ENCODE data around the gene SERINC3. TPM values are rescaled to one million over a fixed set of nuclear protein-coding genes. Genes with fewer than 3 reads are reported as not detected.

SERINC3 gene
- total and polyA plus RNA-seq, 2 of the 13 experiments (the other 11 are each of a cell fraction or from before 2014, with no cell fraction given), result 82.0 to 226 TPM

DNA sequence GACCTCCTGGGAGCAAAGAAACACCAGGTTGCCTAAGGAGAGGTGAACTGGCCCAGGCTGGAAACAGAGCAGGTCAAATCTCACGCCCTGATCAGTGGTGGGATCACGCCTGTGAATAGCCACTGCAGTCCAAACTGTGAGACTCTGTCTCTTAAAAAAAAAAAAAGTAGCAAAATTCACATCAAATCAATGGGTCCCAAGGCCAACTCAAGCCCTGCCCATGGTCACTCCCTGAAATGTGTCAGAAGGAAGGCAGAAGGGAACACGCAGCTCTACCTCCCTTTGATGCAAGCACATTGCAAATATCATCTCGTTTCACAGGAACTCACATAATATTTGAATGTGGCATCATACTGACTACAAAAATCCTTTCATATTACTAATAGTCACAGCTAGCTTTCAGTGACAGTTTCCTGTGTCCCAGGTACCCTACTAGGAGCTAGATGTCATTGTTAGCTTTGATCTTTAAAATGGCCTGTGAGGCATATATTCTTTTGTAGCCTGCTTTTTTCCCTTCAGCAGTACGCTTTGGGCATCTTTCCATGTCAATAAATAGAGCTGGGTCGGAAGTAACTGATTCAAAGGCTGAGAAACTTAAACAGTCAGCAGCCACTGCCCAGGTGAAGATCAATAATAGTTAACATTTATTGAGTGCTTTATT, 60.6 kb downstream of the SERINC3 start (continued):
- TF ChIP-seq, protein P1, sequence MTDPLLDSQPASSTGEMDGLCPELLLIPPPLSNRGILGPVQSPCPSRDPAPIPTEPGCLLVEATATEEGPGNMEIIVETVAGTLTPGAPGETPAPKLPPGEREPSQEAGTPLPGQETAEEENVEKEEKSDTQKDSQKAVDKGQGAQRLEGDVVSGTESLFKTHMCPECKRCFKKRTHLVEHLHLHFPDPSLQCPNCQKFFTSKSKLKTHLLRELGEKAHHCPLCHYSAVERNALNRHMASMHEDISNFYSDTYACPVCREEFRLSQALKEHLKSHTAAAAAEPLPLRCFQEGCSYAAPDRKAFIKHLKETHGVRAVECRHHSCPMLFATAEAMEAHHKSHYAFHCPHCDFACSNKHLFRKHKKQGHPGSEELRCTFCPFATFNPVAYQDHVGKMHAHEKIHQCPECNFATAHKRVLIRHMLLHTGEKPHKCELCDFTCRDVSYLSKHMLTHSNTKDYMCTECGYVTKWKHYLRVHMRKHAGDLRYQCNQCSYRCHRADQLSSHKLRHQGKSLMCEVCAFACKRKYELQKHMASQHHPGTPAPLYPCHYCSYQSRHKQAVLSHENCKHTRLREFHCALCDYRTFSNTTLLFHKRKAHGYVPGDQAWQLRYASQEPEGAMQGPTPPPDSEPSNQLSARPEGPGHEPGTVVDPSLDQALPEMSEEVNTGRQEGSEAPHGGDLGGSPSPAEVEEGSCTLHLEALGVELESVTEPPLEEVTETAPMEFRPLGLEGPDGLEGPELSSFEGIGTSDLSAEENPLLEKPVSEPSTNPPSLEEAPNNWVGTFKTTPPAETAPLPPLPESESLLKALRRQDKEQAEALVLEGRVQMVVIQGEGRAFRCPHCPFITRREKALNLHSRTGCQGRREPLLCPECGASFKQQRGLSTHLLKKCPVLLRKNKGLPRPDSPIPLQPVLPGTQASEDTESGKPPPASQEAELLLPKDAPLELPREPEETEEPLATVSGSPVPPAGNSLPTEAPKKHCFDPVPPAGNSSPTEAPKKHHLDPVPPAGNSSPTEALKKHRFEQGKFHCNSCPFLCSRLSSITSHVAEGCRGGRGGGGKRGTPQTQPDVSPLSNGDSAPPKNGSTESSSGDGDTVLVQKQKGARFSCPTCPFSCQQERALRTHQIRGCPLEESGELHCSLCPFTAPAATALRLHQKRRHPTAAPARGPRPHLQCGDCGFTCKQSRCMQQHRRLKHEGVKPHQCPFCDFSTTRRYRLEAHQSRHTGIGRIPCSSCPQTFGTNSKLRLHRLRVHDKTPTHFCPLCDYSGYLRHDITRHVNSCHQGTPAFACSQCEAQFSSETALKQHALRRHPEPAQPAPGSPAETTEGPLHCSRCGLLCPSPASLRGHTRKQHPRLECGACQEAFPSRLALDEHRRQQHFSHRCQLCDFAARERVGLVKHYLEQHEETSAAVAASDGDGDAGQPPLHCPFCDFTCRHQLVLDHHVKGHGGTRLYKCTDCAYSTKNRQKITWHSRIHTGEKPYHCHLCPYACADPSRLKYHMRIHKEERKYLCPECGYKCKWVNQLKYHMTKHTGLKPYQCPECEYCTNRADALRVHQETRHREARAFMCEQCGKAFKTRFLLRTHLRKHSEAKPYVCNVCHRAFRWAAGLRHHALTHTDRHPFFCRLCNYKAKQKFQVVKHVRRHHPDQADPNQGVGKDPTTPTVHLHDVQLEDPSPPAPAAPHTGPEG (CRISPR knock-in tag; IDR thresholded peaks at IDR 0.05), result no peak
- TF ChIP-seq ZSCAN21 (CRISPR knock-in tag; IDR thresholded peaks at IDR 0.05; ENCODE audit: borderline replicate concordance) (no peak), KDM2A (CRISPR knock-in tag; IDR thresholded peaks at IDR 0.05; ENCODE audit: borderline replicate concordance, low read depth) (no peak), MEIS2 (CRISPR knock-in tag; IDR thresholded peaks at IDR 0.05) (no peak), ZNF484 (CRISPR knock-in tag; IDR thresholded peaks at IDR 0.05; ENCODE audit: borderline replicate concordance, low read depth) (no peak), ZNF451 (CRISPR knock-in tag; IDR thresholded peaks at IDR 0.05) (no peak), ZNF768 (CRISPR knock-in tag; IDR thresholded peaks at IDR 0.05) (no peak)
- TF ChIP-seq, protein P2, sequence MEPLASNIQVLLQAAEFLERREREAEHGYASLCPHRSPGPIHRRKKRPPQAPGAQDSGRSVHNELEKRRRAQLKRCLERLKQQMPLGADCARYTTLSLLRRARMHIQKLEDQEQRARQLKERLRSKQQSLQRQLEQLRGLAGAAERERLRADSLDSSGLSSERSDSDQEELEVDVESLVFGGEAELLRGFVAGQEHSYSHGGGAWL (CRISPR knock-in tag; IDR thresholded peaks at IDR 0.05), result no peak
- TF ChIP-seq, protein P3, sequence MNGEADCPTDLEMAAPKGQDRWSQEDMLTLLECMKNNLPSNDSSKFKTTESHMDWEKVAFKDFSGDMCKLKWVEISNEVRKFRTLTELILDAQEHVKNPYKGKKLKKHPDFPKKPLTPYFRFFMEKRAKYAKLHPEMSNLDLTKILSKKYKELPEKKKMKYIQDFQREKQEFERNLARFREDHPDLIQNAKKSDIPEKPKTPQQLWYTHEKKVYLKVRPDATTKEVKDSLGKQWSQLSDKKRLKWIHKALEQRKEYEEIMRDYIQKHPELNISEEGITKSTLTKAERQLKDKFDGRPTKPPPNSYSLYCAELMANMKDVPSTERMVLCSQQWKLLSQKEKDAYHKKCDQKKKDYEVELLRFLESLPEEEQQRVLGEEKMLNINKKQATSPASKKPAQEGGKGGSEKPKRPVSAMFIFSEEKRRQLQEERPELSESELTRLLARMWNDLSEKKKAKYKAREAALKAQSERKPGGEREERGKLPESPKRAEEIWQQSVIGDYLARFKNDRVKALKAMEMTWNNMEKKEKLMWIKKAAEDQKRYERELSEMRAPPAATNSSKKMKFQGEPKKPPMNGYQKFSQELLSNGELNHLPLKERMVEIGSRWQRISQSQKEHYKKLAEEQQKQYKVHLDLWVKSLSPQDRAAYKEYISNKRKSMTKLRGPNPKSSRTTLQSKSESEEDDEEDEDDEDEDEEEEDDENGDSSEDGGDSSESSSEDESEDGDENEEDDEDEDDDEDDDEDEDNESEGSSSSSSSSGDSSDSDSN (CRISPR knock-in tag; IDR thresholded peaks at IDR 0.05), result no peak
- TF ChIP-seq, protein P4, sequence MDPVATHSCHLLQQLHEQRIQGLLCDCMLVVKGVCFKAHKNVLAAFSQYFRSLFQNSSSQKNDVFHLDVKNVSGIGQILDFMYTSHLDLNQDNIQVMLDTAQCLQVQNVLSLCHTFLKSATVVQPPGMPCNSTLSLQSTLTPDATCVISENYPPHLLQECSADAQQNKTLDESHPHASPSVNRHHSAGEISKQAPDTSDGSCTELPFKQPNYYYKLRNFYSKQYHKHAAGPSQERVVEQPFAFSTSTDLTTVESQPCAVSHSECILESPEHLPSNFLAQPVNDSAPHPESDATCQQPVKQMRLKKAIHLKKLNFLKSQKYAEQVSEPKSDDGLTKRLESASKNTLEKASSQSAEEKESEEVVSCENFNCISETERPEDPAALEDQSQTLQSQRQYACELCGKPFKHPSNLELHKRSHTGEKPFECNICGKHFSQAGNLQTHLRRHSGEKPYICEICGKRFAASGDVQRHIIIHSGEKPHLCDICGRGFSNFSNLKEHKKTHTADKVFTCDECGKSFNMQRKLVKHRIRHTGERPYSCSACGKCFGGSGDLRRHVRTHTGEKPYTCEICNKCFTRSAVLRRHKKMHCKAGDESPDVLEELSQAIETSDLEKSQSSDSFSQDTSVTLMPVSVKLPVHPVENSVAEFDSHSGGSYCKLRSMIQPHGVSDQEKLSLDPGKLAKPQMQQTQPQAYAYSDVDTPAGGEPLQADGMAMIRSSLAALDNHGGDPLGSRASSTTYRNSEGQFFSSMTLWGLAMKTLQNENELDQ (CRISPR knock-in tag; IDR thresholded peaks at IDR 0.05; ENCODE audit: borderline replicate concordance), result no peak
- TF ChIP-seq, protein P5, sequence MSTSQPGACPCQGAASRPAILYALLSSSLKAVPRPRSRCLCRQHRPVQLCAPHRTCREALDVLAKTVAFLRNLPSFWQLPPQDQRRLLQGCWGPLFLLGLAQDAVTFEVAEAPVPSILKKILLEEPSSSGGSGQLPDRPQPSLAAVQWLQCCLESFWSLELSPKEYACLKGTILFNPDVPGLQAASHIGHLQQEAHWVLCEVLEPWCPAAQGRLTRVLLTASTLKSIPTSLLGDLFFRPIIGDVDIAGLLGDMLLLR (CRISPR knock-in tag; IDR thresholded peaks at IDR 0.05), result no peak
- TF ChIP-seq, protein P6, sequence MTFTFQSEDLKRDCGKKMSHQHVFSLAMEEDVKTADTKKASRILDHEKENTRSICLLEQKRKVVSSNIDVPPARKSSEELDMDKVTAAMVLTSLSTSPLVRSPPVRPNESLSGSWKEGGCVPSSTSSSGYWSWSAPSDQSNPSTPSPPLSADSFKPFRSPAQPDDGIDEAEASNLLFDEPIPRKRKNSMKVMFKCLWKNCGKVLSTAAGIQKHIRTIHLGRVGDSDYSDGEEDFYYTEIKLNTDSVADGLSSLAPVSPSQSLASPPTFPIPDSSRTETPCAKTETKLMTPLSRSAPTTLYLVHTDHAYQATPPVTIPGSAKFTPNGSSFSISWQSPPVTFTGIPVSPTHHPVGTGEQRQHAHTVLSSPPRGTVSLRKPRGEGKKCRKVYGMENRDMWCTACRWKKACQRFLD (CRISPR knock-in tag; IDR thresholded peaks at IDR 0.05; ENCODE audit: borderline replicate concordance), result no peak
- TF ChIP-seq, protein P7, sequence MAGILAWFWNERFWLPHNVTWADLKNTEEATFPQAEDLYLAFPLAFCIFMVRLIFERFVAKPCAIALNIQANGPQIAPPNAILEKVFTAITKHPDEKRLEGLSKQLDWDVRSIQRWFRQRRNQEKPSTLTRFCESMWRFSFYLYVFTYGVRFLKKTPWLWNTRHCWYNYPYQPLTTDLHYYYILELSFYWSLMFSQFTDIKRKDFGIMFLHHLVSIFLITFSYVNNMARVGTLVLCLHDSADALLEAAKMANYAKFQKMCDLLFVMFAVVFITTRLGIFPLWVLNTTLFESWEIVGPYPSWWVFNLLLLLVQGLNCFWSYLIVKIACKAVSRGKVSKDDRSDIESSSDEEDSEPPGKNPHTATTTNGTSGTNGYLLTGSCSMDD (CRISPR knock-in tag; IDR thresholded peaks at IDR 0.05), result no peak
